ENCODE measurements around the gene XDH. TPM values are rescaled to one million over a fixed set of nuclear protein-coding genes. Genes with fewer than 3 reads are reported as not detected.

Gene XDH
- polyA plus RNA-seq, 1 donor (not counting 4 experiments of a cell fraction or from before 2014, with no cell fraction given), result 40.6 TPM

GRCh38 chr2:31372097-31372496 lies 42.4 kb downstream of the XDH start:
- no peaks in the 10 kb centered on the region for H4K20me1 ChIP-seq (ENCODE audit: control insufficient read depth, extremely low read depth, insufficient read depth, low read length)
- H3K27me3 ChIP-seq (ENCODE audit: control insufficient read depth, extremely low read depth, insufficient read depth, low read length), result no peaks in the 10 kb centered on the region
- H3K36me3 ChIP-seq (ENCODE audit: control insufficient read depth in 2 of 2, extremely low read depth in 1 of 2, insufficient read depth in 2 of 2, low read length in 2 of 2), result peaks cover 50 to 59% of the 10 kb centered on the region in 2 experiments
- H3K79me2 ChIP-seq (ENCODE audit: control insufficient read depth, insufficient read depth, low read length), result no peaks in the 10 kb centered on the region
- H3K4me2 ChIP-seq (ENCODE audit: control insufficient read depth, extremely low read depth, insufficient read depth, low read depth, low read length), result no peak overlapping the region
- no peak for TF ChIP-seq EZH2 (IDR thresholded peaks at IDR 0.05; ENCODE audit: low read length)
- TF ChIP-seq CTCF (optimal IDR thresholded peaks at IDR 0.05 in 1 of 3, IDR thresholded peaks at IDR 0.05 in 1 of 3, conservative IDR thresholded peaks at IDR 0.05 in 1 of 3; ENCODE audit: extremely low read depth in 1 of 3, insufficient read depth in 2 of 3, low read length in 3 of 3), result no peak
- no peak for FAIRE-seq
- no peaks in the 10 kb centered on the region for H3K9me3 ChIP-seq (ENCODE audit: control insufficient read depth, low read depth, low read length)
- no peak for DNase-seq (ENCODE audit: low read depth, low spot score)
- no peak overlapping the region for H2AFZ ChIP-seq (ENCODE audit: control insufficient read depth, low read length)
- H3K27ac ChIP-seq (ENCODE audit: control insufficient read depth, insufficient read depth, low read length), result no peak overlapping the region
- H3K4me3 ChIP-seq (ENCODE audit: control insufficient read depth in 2 of 3, extremely low read depth in 1 of 3, insufficient read depth in 2 of 3, low read depth in 1 of 3, low read length in 3 of 3), result no peak overlapping the region
- H3K9ac ChIP-seq (ENCODE audit: control insufficient read depth, extremely low read depth, insufficient read depth, low read length), result no peak overlapping the region
- no peaks in the 10 kb centered on the region for H3K9me1 ChIP-seq (ENCODE audit: control insufficient read depth, extremely low read depth, insufficient read depth, low read length)
- dilution Hi-C loops (cut with MboI; ENCODE audit: extremely low pct_ligation_motif_present, low sequenced_read_pairs), result no loop called here
- H3K4me1 ChIP-seq (ENCODE audit: control insufficient read depth, extremely low read depth, insufficient read depth, low read length), result no peaks in the 10 kb centered on the region

- no peaks in the 10 kb centered on the region for H3K9me3 ChIP-seq (ENCODE audit: control insufficient read depth, low read depth, low read length)
- H3K9ac ChIP-seq (ENCODE audit: control insufficient read depth, extremely low read depth, insufficient read depth, low read length), result no peak overlapping the region
- dilution Hi-C loops (cut with MboI; ENCODE audit: extremely low pct_ligation_motif_present, low sequenced_read_pairs), result no loop called here
- peaks cover 46 to 59% of the 10 kb centered on the region in 2 experiments for H3K36me3 ChIP-seq (ENCODE audit: control insufficient read depth in 2 of 2, extremely low read depth in 1 of 2, insufficient read depth in 2 of 2, low read length in 2 of 2)
- H3K4me1 ChIP-seq (ENCODE audit: control insufficient read depth, extremely low read depth, insufficient read depth, low read length), result no peaks in the 10 kb centered on the region
- no peak overlapping the region for H3K4me3 ChIP-seq (ENCODE audit: control insufficient read depth in 2 of 3, extremely low read depth in 1 of 3, insufficient read depth in 2 of 3, low read depth in 1 of 3, low read length in 3 of 3)
- TF ChIP-seq EZH2 (IDR thresholded peaks at IDR 0.05; ENCODE audit: low read length), result no peak
- TF ChIP-seq CTCF (optimal IDR thresholded peaks at IDR 0.05 in 1 of 3, IDR thresholded peaks at IDR 0.05 in 1 of 3, conservative IDR thresholded peaks at IDR 0.05 in 1 of 3; ENCODE audit: extremely low read depth in 1 of 3, insufficient read depth in 2 of 3, low read length in 3 of 3), result no peak
- no peaks in the 10 kb centered on the region for H3K9me1 ChIP-seq (ENCODE audit: control insufficient read depth, extremely low read depth, insufficient read depth, low read length)
- DNase-seq (ENCODE audit: low read depth, low spot score), result no peak
- FAIRE-seq, result no peak
- H3K79me2 ChIP-seq (ENCODE audit: control insufficient read depth, insufficient read depth, low read length), result no peaks in the 10 kb centered on the region
- H2AFZ ChIP-seq (ENCODE audit: control insufficient read depth, low read length), result no peak overlapping the region
- no peak overlapping the region for H3K27ac ChIP-seq (ENCODE audit: control insufficient read depth, insufficient read depth, low read length)
- no peak overlapping the region for H3K4me2 ChIP-seq (ENCODE audit: control insufficient read depth, extremely low read depth, insufficient read depth, low read depth, low read length)
- no peaks in the 10 kb centered on the region for H3K27me3 ChIP-seq (ENCODE audit: control insufficient read depth, extremely low read depth, insufficient read depth, low read length)
- no peaks in the 10 kb centered on the region for H4K20me1 ChIP-seq (ENCODE audit: control insufficient read depth, extremely low read depth, insufficient read depth, low read length)
These were observed 42.9 kb downstream of the XDH start for GRCh38 chr2:31371691-31372090.
